Inflammatory macrophage (primary cell): ENCODE data around the gene MYL5.
A peak's percentile ranks its signal among the peaks of the same experiment; 100 is the strongest.

ENCODE experiments used
- DNase-seq, 2 donors: peaks; one replicate each; pipeline ENCODE4 v3.0.0-alpha.2; 2020 to 2022

Gene MYL5

GRCh38 chr4:675036-675882 is 917 bp downstream of the MYL5 start:
- no peak for DNase-seq

GRCh38 chr4:675980-676870 is 1.9 kb downstream of the MYL5 start:
- DNase-seq = no peak

GRCh38 chr4:676871-677235 is 2.5 kb downstream of the MYL5 start:
- no peak for DNase-seq

- DNase-seq = peak in 1 of 2 donors; percentile 70
Measured at GRCh38 chr4:677431-678293, 3.3 kb downstream of the MYL5 start.

- no peak for DNase-seq
Measured at GRCh38 chr4:678331-679103, 4.2 kb downstream of the MYL5 start.

- DNase-seq = no peak
Measured at GRCh38 chr4:679104-679481, 4.8 kb downstream of the MYL5 start.

- DNase-seq = no peak
Measured at GRCh38 chr4:679629-680028, 5.3 kb downstream of the MYL5 start.

- no peak for DNase-seq
Measured at GRCh38 chr4:680091-680490, 5.7 kb downstream of the MYL5 start.

- DNase-seq = peak in 1 of 2 donors; percentile 79
Measured at GRCh38 chr4:680551-680927, 6.2 kb downstream of the MYL5 start.

GRCh38 chr4:680928-681645 is 6.7 kb downstream of the MYL5 start:
- peak; percentile 31 to 61 for DNase-seq

- DNase-seq = no peak
Measured at GRCh38 chr4:681736-682451, 7.6 kb downstream of the MYL5 start.

- no peak for DNase-seq
Measured at GRCh38 chr4:682490-683172, 8.3 kb downstream of the MYL5 start.

- DNase-seq = no peak
Measured at GRCh38 chr4:683247-683897, 9.0 kb downstream of the MYL5 start.

- peak; percentile 50 to 71 for DNase-seq
Measured at GRCh38 chr4:683982-684622, 9.8 kb downstream of the MYL5 start.

- DNase-seq = no peak
Measured at GRCh38 chr4:684623-685327, 10.4 kb downstream of the MYL5 start.

GRCh38 chr4:685679-686412 is 11.5 kb downstream of the MYL5 start:
- DNase-seq = no peak

GRCh38 chr4:686413-687040 is 12.2 kb downstream of the MYL5 start:
- no peak for DNase-seq
